H1 (cell line): ENCODE measurements around the gene DYNLT2B. TPM values are rescaled to one million over a fixed set of nuclear protein-coding genes. Genes with fewer than 3 reads are reported as not detected.

Experiments used
- CTCF ChIA-PET: fragments of 300-600 bp; sonication (Branson Sonifier 250); formaldehyde crosslinking; loops from one replicate; lab custom pipeline; 2021; ENCODE audit not compliant: partially characterized antibody; lab: Charles Lee
- POLR2A ChIA-PET: fragments of 300-600 bp; sonication (Branson Sonifier 250); formaldehyde crosslinking; loops from one replicate; lab custom pipeline; 2021; ENCODE audit warnings: inconsistent platforms; ENCODE audit not compliant: partially characterized antibody; lab: Charles Lee
- DNase-seq, 2 experiments: peaks; one replicate each; pipeline versions ENCODE4 v3.0.0 to v3.0.0-alpha.2; 2010 to 2022; ENCODE audit warnings: low spot score in 2 of 2, low read depth in 1 of 2, mixed read lengths in 1 of 2
- FAIRE-seq: peaks from 2 replicates; lab custom pipeline; 2011; peaks lifted over from hg19 to GRCh38; lab: Jason Lieb, UNC
- H2AFZ ChIP-seq: 2 replicates; pipeline ENCODE4 v1.8.1; 2012; ENCODE audit warnings: low read length, inconsistent platforms
- H2AK5ac ChIP-seq: 2 replicates; pipeline ENCODE4 v1.6.1; 2013; ENCODE audit warnings: low read depth, low read length
- H2BK120ac ChIP-seq: replicated peaks from 2 replicates; pipeline ENCODE3; 2013; ENCODE audit warnings: low read depth, low read length, inconsistent platforms
- H2BK12ac ChIP-seq: 2 replicates; pipeline ENCODE4 v1.6.1; 2013; ENCODE audit warnings: low read depth, low read length
- H2BK15ac ChIP-seq: 2 replicates; pipeline ENCODE4 v1.6.1; 2013; ENCODE audit warnings: low read length
- H2BK20ac ChIP-seq: 2 replicates; pipeline ENCODE4 v1.6.1; 2013; ENCODE audit warnings: low read length
- H2BK5ac ChIP-seq: 2 replicates; pipeline ENCODE4 v1.6.1; 2013; ENCODE audit warnings: low read depth, low read length
- H3K14ac ChIP-seq: 2 replicates; pipeline ENCODE4 v1.6.1; 2013; ENCODE audit warnings: inconsistent platforms; ENCODE audit not compliant: insufficient read length
- H3K18ac ChIP-seq: 2 replicates; pipeline ENCODE4 v1.6.1; 2013; ENCODE audit warnings: low read length; ENCODE audit errors: extremely low read depth
- H3K23ac ChIP-seq: 2 replicates; pipeline ENCODE4 v1.6.1; 2013; ENCODE audit warnings: inconsistent platforms; ENCODE audit not compliant: insufficient read length
- H3K23me2 ChIP-seq: 2 replicates; pipeline ENCODE4 v1.6.1; 2013; ENCODE audit warnings: low read depth, low read length
- H3K27ac ChIP-seq: 2 replicates; pipeline ENCODE4 v1.6.1; 2011; ENCODE audit warnings: low read depth, low read length, inconsistent platforms
- H3K27me3 ChIP-seq, 4 experiments: replicated peaks in 1 of 4; 1 replicate in 1 of 4; 2 replicates in 3 of 4; pipeline versions ENCODE4 v1.6.1 to v1.8.1; 2011 to 2013; ENCODE audit warnings: low read length in 3 of 4, mild to moderate bottlenecking in 3 of 4, inconsistent platforms in 2 of 4, mixed read lengths in 2 of 4, moderate library complexity in 1 of 4; ENCODE audit not compliant: control insufficient read depth in 3 of 4, insufficient read depth in 3 of 4; ENCODE audit errors: extremely low read depth in 1 of 4
- H3K36me3 ChIP-seq, 4 experiments: 2 replicates each; pipeline versions ENCODE4 v1.6.1 to v1.8.1; 2011 to 2013; ENCODE audit warnings: mild to moderate bottlenecking in 4 of 4, low read length in 3 of 4, moderate library complexity in 2 of 4, control low read depth in 1 of 4, inconsistent platforms in 1 of 4; ENCODE audit not compliant: insufficient read depth in 4 of 4, control insufficient read depth in 2 of 4
- H3K4ac ChIP-seq: replicated peaks from 2 replicates; pipeline ENCODE3; 2013; ENCODE audit warnings: low read length, low read depth, mixed read lengths, inconsistent platforms; ENCODE audit not compliant: insufficient read length
- H3K4me1 ChIP-seq, 4 experiments: replicated peaks in 1 of 4; 1 replicate in 1 of 4; 2 replicates in 3 of 4; pipeline versions ENCODE4 v1.6.1 to v1.8.1; 2011 to 2013; ENCODE audit warnings: low read length in 3 of 4, inconsistent platforms in 2 of 4, mixed read lengths in 1 of 4; ENCODE audit not compliant: insufficient read depth in 4 of 4, control insufficient read depth in 3 of 4
- H3K4me2 ChIP-seq, 2 experiments: 2 replicates each; pipeline versions ENCODE4 v1.6.1 to v1.8.1; 2011 to 2013; ENCODE audit warnings: low read depth in 2 of 2, low read length in 2 of 2, control low read depth in 1 of 2, inconsistent platforms in 1 of 2, mild to moderate bottlenecking in 1 of 2; ENCODE audit not compliant: insufficient read depth in 1 of 2
- H3K4me3 ChIP-seq, 4 experiments: fragments of 200-600, 300-600 bp in 1 of 4; sonication (generic), shearing (Covaris generic), sonication (Bioruptor Twin) in 1 of 4; 2 replicates each; pipeline versions ENCODE4 v1.5.1 to v1.8.1; 2011 to 2016; ENCODE audit warnings: low read length in 4 of 4, low read depth in 3 of 4, control low read depth in 2 of 4, inconsistent platforms in 2 of 4, mild to moderate bottlenecking in 2 of 4, mixed read lengths in 1 of 4, moderate library complexity in 1 of 4; ENCODE audit not compliant: insufficient read depth in 2 of 4; ENCODE audit errors: extremely low read depth in 1 of 4
- H3K56ac ChIP-seq: replicated peaks from 2 replicates; pipeline ENCODE3; 2013; ENCODE audit warnings: low read depth, mild to moderate bottlenecking, mixed read lengths, low read length, inconsistent platforms; ENCODE audit not compliant: insufficient read length
- H3K79me1 ChIP-seq: 2 replicates; pipeline ENCODE4 v1.6.1; 2013; ENCODE audit warnings: low read depth, low read length, control low read depth
- H3K79me2 ChIP-seq, 2 experiments: 2 replicates each; pipeline versions ENCODE4 v1.6.1 to v1.8.1; 2012 to 2013; ENCODE audit warnings: low read length in 2 of 2, mild to moderate bottlenecking in 2 of 2, inconsistent platforms in 1 of 2; ENCODE audit not compliant: insufficient read depth in 2 of 2, control insufficient read depth in 1 of 2
- H3K9ac ChIP-seq, 4 experiments: replicated peaks in 1 of 4; 1 replicate in 1 of 4; 2 replicates in 3 of 4; pipeline versions ENCODE4 v1.6.1 to v1.8.1; 2011 to 2013; ENCODE audit warnings: low read depth in 3 of 4, low read length in 3 of 4, control low read depth in 2 of 4, mild to moderate bottlenecking in 2 of 4, moderate library complexity in 2 of 4, inconsistent platforms in 1 of 4; ENCODE audit errors: extremely low read depth in 1 of 4
- H3K9me3 ChIP-seq, 2 experiments: 2 replicates each; pipeline versions ENCODE4 v1.6.1 to v1.8.1; 2012 to 2013; ENCODE audit warnings: mild to moderate bottlenecking in 2 of 2, moderate library complexity in 2 of 2, control low read depth in 1 of 2, inconsistent platforms in 1 of 2, low read depth in 1 of 2, low read length in 1 of 2, mixed read lengths in 1 of 2; ENCODE audit not compliant: insufficient read depth in 2 of 2
- H4K20me1 ChIP-seq, 2 experiments: replicated peaks in 1 of 2; 2 replicates each; pipeline versions ENCODE3 to v1.8.1; 2011 to 2013; ENCODE audit warnings: inconsistent platforms in 2 of 2, low read length in 2 of 2, mild to moderate bottlenecking in 1 of 2; ENCODE audit not compliant: insufficient read depth in 2 of 2, control insufficient read depth in 1 of 2
- H4K5ac ChIP-seq: 2 replicates; pipeline ENCODE4 v1.6.1; 2013; ENCODE audit warnings: low read length, low read depth, mixed read lengths, inconsistent platforms; ENCODE audit not compliant: insufficient read length
- H4K8ac ChIP-seq: 2 replicates; pipeline ENCODE4 v1.8.0; 2013; ENCODE audit warnings: mild to moderate bottlenecking, moderate library complexity, low read length, inconsistent platforms; ENCODE audit not compliant: insufficient read depth; ENCODE audit errors: extremely low read depth
- H4K91ac ChIP-seq: replicated peaks from 2 replicates; pipeline ENCODE3; 2013; ENCODE audit warnings: low read length, mixed read lengths, inconsistent platforms; ENCODE audit not compliant: insufficient read length
- BRCA1 ChIP-seq: IDR thresholded peaks from 2 replicates; pipeline ENCODE4 v1.6.1; 2012; ENCODE audit warnings: low read depth, low read length, improper control_type of control experiment
- CBX5 ChIP-seq: fragments of 300-800, 300-1000 bp; sonication (generic); IDR thresholded peaks from 2 replicates; pipeline ENCODE4 v1.7.1; 2016; ENCODE audit warnings: antibody characterized with exemption, low read length, low read depth
- EP300 ChIP-seq, 2 experiments: IDR thresholded peaks; 1 replicate in 1 of 2; 2 replicates in 1 of 2; pipeline ENCODE4 v1.6.1; 2011 to 2012; ENCODE audit warnings: low read depth in 2 of 2, low read length in 2 of 2, mild to moderate bottlenecking in 2 of 2, borderline replicate concordance in 1 of 2, inconsistent platforms in 1 of 2, moderate library complexity in 1 of 2
- FOSL1 ChIP-seq: IDR thresholded peaks from 2 replicates; pipeline ENCODE4 v1.6.1; 2011; ENCODE audit warnings: mild to moderate bottlenecking, low read depth, low read length, moderate library complexity; ENCODE audit not compliant: insufficient read depth
- POLR2AphosphoS5 ChIP-seq: IDR thresholded peaks from 2 replicates; pipeline ENCODE4 v1.6.1; 2011; ENCODE audit warnings: low read depth, low read length
- RAD21 ChIP-seq, 2 experiments: IDR thresholded peaks in 1 of 2; conservative IDR thresholded peaks in 1 of 2; 2 replicates each; pipeline ENCODE4 v1.6.1; 2011; ENCODE audit warnings: low read depth in 2 of 2, low read length in 2 of 2, improper control_type of control experiment in 1 of 2, inconsistent platforms in 1 of 2, mild to moderate bottlenecking in 1 of 2, moderate library complexity in 1 of 2
- SIN3A ChIP-seq, 2 experiments: IDR thresholded peaks in 1 of 2; conservative IDR thresholded peaks in 1 of 2; 2 replicates each; pipeline ENCODE4 v1.6.1; 2011 to 2012; ENCODE audit warnings: low read length in 2 of 2, improper control_type of control experiment in 1 of 2, low read depth in 1 of 2, mild to moderate bottlenecking in 1 of 2
- WGBS, 2 experiments: shearing (Covaris generic) in 1 of 2; methylation state at CpG; one replicate each; pipeline versions ENCODE4 v1.1.6 to v1.1.7; 2013 to 2015; ENCODE audit warnings: low lambda C conversion rate in 2 of 2, mixed read lengths in 2 of 2, inconsistent platforms in 1 of 2, low coverage in 1 of 2, missing lambda C conversion rate in 1 of 2; ENCODE audit not compliant: insufficient replicate concordance in 2 of 2, insufficient coverage in 1 of 2, insufficient read length in 1 of 2; ENCODE audit errors: extremely low coverage in 1 of 2, missing lambda C conversion rate in 1 of 2; 5-methylcytosine and 5-hydroxymethylcytosine counted together
- polyA plus RNA-seq, 7 experiments: library from polyadenylated mRNA; depleted of rRNA in 3 of 7; stranded (reverse) in 5 of 7; unstranded in 2 of 7; fragments of >200 nt in 5 of 7; fragments of 200-250 nt in 2 of 7; gene quantifications; 1 replicate in 5 of 7; 2 replicates in 1 of 7; 4 replicates in 1 of 7; pipeline versions ENCODE4 v1.2.1 to v1.2.3, GENCODE V29; 2011 to 2013; ENCODE audit warnings: missing spikeins in 2 of 7, mixed read lengths in 2 of 7
- total RNA-seq: library from RNA; stranded (reverse); fragmentation: NEBNext Ultra II Directional; extraction: Animal tissue kit (Norgen Biotek cat#: 25700); gene quantifications from 2 replicates; pipeline ENCODE4 v1.2.1, GENCODE V29; 2021
- TF ChIP-seq, protein P1 (sequence below), 3 experiments: IDR thresholded peaks; 1 replicate in 2 of 3; 2 replicates in 1 of 3; pipeline versions ENCODE4 v1.5.1 to v1.6.1; 2011; ENCODE audit warnings: low read length in 3 of 3, mild to moderate bottlenecking in 3 of 3, inconsistent platforms in 2 of 3, low read depth in 1 of 3, moderate library complexity in 1 of 3; ENCODE audit not compliant: insufficient read depth in 1 of 3; ENCODE audit errors: control extremely low read depth in 1 of 3

DYNLT2B gene
- total and polyA plus RNA-seq, 2 of the 8 experiments (the other 6 are each of a cell fraction or from before 2014, with no cell fraction given): 10.9 to 22.2 TPM

DNA sequence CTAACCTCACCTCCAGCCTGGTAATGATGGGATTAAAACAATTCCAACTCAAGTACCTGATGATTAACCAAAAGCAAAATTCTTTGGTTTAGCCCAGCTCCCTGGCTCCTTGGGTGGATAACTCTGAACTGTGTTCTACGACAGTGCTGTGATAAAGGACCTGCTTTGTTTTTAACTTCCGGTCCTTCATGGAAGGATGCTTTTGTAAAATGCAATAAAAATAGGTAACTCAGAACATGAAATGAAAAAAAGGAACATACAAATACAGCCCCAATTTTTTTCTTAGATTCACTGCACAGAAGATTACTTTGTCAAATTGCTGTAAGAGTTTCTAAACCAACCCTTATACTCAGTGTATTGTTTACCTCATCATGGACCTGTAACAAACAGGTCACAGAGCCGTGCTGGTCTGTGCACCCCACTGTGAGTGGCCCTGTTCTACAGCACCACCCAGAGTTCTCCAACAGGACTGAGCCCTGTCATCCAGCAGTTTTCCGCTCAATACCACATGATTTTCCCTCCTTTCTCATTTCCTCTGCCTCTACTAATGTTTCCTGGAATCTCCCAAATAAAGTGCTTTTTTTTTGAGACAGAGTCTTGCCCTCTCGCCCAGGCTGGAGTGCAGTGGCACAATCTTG lies 25.6 kb downstream of the DYNLT2B start:
- H4K5ac ChIP-seq: no peak overlapping the region
- no peak overlapping the region for H2BK12ac ChIP-seq
- no peak overlapping the region for H3K4me3 ChIP-seq
- no peak overlapping the region for H2AFZ ChIP-seq
- no peaks in the 10 kb centered on the region for H3K79me2 ChIP-seq
- DNase-seq: no peak
- H3K56ac ChIP-seq: no peak overlapping the region
- POLR2A ChIA-PET: no interaction called here
- CTCF ChIA-PET: interaction anchor here (0.9 to 1.0 kb wide), 3 partner anchors 12 to 37 kb away, joined by 3 read pairs; no protein-coding TSS in a partner anchor
- no peak overlapping the region for H2BK5ac ChIP-seq
- H2AK5ac ChIP-seq: no peak overlapping the region
- no peak overlapping the region for H2BK120ac ChIP-seq
- no peaks in the 10 kb centered on the region for H4K20me1 ChIP-seq
- H3K4ac ChIP-seq: no peak overlapping the region
- no peak overlapping the region for H3K23ac ChIP-seq
- TF ChIP-seq CBX5: no peak
- TF ChIP-seq, protein P1, sequence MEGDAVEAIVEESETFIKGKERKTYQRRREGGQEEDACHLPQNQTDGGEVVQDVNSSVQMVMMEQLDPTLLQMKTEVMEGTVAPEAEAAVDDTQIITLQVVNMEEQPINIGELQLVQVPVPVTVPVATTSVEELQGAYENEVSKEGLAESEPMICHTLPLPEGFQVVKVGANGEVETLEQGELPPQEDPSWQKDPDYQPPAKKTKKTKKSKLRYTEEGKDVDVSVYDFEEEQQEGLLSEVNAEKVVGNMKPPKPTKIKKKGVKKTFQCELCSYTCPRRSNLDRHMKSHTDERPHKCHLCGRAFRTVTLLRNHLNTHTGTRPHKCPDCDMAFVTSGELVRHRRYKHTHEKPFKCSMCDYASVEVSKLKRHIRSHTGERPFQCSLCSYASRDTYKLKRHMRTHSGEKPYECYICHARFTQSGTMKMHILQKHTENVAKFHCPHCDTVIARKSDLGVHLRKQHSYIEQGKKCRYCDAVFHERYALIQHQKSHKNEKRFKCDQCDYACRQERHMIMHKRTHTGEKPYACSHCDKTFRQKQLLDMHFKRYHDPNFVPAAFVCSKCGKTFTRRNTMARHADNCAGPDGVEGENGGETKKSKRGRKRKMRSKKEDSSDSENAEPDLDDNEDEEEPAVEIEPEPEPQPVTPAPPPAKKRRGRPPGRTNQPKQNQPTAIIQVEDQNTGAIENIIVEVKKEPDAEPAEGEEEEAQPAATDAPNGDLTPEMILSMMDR (IDR thresholded peaks at IDR 0.05; ENCODE audit: control extremely low read depth in 1 of 3, insufficient read depth in 1 of 3, low read depth in 1 of 3, low read length in 3 of 3): peak; percentile 18 to 58 (median 42); a peak in 2 of 4 replicates
- TF ChIP-seq EP300 (IDR thresholded peaks at IDR 0.05; ENCODE audit: borderline replicate concordance in 1 of 2, low read depth in 2 of 2, low read length in 2 of 2): no peak
- no peak for TF ChIP-seq BRCA1
- TF ChIP-seq FOSL1: no peak
- no peak for TF ChIP-seq SIN3A (conservative IDR thresholded peaks at IDR 0.05 in 1 of 2, IDR thresholded peaks at IDR 0.05 in 1 of 2; ENCODE audit: low read depth in 1 of 2, low read length in 2 of 2)
- TF ChIP-seq POLR2AphosphoS5: no peak
- peak; percentile 31 to 43 for TF ChIP-seq RAD21 (IDR thresholded peaks at IDR 0.05 in 1 of 2, conservative IDR thresholded peaks at IDR 0.05 in 1 of 2; ENCODE audit: low read depth in 2 of 2, low read length in 2 of 2)
- TF ChIP-seq, all 59 proteins: peak for 2
- no peak overlapping the region for H3K18ac ChIP-seq
- H4K91ac ChIP-seq: no peak overlapping the region
- H3K27ac ChIP-seq: no peak overlapping the region
- H4K8ac ChIP-seq: no peak overlapping the region
- H3K23me2 ChIP-seq: peaks cover 4% of the 10 kb centered on the region
- WGBS, 2 experiments: 79% methylated on average over 5 of the region's 5 CpGs; no CpG with 5 or more reads in 1 of the 2 experiments
- H3K4me1 ChIP-seq: no peaks in the 10 kb centered on the region
- no peak overlapping the region for H3K4me2 ChIP-seq
- FAIRE-seq: no peak
- H3K9me3 ChIP-seq: no peaks in the 10 kb centered on the region
- H3K9ac ChIP-seq: no peak overlapping the region
- no peaks in the 10 kb centered on the region for H3K79me1 ChIP-seq
- no peak overlapping the region for H3K14ac ChIP-seq
- H2BK15ac ChIP-seq: no peak overlapping the region
- H3K36me3 ChIP-seq: no peaks in the 10 kb centered on the region
- no peaks in the 10 kb centered on the region for H3K27me3 ChIP-seq
- no peak overlapping the region for H2BK20ac ChIP-seq
